Right forelimb (tissue), 1 donor: ENCODE measurements around the gene APOL1.
"Not testable (repeated sequence)": the region's sequence is repeated elsewhere in the genome, so short reads cannot be mapped to it uniquely, and the experiment has no call there.

Experiments used
- DNase-seq: peaks from one replicate; pipeline ENCODE4 v3.0.0-alpha.2; 2018

APOL1 gene, protein sequence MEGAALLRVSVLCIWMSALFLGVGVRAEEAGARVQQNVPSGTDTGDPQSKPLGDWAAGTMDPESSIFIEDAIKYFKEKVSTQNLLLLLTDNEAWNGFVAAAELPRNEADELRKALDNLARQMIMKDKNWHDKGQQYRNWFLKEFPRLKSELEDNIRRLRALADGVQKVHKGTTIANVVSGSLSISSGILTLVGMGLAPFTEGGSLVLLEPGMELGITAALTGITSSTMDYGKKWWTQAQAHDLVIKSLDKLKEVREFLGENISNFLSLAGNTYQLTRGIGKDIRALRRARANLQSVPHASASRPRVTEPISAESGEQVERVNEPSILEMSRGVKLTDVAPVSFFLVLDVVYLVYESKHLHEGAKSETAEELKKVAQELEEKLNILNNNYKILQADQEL

DNA sequence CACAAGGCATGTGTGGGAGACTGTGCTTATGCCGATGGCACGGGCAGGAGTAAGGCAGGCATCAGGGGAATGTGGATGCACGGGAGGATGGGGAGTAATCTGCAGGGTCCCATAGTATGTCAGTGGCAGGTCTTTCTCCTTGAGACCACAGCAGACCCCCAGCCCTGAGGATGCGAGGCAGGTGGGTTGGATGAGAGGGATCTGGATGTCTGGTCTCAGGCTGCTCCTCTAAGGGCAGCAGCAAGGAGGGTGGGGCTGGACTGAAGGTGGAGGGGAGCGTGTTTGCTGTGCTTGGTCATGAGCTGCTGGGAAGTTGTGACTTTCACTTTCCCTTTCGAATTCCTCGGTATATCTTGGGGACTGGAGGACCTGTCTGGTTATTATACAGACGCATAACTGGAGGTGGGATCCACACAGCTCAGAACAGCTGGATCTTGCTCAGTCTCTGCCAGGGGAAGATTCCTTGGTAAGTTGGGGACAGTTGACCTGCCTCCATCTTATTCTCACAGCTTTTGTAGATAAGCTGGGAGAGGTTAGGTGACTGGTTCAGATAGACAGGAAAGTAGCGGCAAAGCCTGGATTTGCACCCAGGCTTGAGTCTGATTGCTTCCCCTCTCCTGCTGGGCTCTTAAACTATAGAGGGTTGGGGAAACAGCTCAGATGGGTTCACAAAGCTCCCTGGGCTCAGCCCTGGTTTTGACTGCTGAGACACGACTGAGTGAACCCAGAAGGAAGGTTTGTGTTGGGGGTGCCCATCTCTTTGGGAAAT lies at the start of gene APOL1:
Gene APOL1 (plus strand): TSS at position 380 of the 769 bp plus-strand sequence. CDS start 1,823 bp downstream, outside the sequence.
- DNase-seq = no peak

DNA sequence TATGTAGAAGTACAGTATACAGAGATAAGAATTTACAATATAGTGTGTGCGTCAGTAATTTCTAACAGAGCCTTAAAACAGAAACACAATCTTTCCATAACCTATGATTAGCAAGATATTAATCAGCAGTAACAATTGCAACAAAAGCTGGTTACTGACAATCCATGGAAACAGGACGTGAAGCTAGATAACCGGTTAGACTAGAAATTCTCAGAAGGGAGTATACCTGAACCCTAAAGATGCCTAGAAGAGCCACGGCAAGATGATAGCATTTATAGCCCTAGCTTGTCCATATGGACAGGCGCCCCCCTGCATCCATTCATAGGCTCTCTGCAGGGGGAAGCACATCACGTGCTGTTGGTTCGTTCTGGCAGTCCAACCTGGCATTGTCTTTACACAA lies 49.5 kb upstream of the APOL1 start:
- not testable (repeated sequence) for DNase-seq

DNA sequence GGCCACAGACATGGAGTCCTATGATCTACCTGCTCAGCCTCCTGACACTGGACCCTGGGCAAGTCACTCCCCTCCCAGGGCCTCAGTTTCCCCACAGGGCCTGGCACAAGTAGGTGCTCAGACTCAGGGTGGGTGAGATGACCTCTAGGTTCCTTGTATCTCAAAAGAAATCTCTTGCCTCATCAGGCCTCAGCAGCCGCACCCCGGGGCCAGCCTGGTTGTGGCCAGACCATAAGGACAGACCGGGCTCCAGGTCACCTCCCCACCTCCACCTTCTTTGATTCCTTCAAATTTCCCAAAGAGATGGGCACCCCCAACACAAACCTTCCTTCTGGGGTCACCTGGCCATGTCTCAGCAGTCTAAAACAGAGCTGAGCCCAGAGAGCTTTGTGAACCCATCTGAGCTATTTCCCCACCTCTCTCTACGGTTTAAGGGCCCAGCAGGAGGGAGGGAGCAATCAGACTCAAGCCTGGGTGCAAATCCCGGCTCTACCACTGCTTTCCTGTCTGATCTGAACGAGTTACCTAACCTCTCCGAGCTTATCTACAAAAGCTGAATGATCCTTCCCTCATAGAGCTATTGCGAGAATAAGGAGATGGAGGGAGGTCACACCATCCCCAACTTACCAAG lies 48.8 kb upstream of the APOL1 start:
- DNase-seq = no peak

GRCh38 chr22:36204632-36205015 lies 48.3 kb upstream of the APOL1 start:
- no peak for DNase-seq

- not testable (repeated sequence) for DNase-seq
These were observed 47.4 kb upstream of the APOL1 start for GRCh38 chr22:36205573-36205972.

DNA sequence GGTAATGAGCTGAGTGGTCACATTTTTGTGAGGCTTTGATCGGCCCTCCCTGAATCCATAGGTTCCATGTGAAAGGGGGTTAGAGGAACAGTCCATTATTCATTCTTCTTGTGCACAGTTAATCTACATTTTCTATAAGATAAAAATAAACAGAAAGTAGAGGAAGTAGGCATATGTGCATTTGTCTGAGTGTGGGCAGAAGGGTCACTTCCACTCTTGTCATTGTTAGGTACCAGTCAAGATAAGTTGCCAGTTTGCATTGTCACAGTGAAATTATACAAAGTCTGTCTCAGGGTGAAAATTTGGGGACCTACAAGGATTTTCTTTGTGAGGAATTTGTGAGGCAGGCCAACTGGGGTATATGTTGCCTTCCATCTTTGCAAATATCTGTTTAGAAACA lies 46.7 kb upstream of the APOL1 start:
- DNase-seq = no peak

GRCh38 chr22:36208162-36208765 lies 44.7 kb upstream of the APOL1 start:
- DNase-seq = no peak

- DNase-seq = no peak
These were observed 44.0 kb upstream of the APOL1 start for GRCh38 chr22:36208914-36209313.

DNA sequence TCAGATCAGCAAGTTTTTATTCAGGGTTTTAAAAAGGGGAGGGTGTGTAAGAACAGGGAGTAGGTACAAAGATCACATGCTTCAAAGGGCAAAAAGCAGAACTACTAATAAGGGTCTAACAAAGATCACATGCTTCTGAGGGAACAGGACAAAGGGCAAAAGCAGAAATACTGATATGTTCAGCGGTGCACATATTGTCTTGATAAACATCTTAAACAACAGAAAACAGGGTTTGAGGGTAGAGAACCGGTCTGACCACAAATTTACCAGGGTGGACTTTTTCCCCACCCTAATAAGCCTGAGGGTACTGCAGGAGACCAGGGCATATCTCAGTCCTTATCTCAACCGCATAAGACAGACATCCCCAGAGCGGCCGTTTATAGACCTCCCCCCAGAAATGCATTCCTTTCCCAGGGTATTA lies 43.4 kb upstream of the APOL1 start:
- DNase-seq = not testable (repeated sequence)

DNA sequence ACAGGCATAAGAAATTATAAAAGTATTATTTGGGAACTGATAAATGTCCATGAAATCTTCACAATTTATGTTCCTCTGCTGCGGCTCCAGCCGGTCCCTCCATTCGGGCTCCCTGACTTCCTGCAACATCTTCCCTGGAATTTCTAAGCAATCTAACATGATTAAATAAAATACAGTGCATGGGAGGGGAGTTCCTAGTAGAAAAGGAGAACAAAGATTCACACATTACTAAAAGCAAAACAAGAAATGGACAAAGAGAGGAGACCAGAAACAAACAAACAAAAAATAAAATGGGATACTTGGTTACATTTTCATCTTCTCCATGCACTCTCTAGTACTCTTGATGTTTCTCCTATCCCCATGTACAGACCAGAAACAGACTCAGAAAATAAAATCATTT lies 42.7 kb upstream of the APOL1 start:
- DNase-seq = no peak

DNA sequence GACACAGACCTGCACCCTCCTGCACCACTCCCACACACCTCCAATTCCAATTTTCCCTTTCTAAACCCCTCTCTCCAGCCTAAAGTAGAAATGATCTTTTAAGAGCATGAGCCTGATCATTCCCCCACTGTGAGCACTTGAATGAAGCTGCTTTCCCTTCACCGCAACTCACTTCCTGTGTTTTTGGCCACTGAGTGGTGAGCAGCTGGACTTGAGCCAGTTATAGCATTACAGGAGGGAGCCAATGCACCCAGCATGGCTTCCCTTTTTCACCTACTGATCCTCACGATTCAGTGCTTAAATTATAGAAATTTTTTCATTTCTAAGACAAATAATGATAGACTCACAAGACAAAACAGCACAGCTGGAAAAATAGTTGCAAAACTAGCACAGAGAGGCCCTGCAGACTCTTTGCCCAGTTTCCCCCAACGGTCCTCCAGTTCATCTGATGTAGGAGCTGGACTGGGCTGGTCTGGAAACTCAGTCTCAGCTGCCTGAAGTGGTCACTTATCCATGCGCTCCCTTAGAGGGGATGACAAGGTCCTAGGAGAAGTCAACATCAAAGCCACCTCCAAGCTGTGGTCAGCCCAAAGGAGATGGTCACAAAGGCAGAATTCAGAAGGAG lies 41.6 kb upstream of the APOL1 start:
- no peak for DNase-seq

DNA sequence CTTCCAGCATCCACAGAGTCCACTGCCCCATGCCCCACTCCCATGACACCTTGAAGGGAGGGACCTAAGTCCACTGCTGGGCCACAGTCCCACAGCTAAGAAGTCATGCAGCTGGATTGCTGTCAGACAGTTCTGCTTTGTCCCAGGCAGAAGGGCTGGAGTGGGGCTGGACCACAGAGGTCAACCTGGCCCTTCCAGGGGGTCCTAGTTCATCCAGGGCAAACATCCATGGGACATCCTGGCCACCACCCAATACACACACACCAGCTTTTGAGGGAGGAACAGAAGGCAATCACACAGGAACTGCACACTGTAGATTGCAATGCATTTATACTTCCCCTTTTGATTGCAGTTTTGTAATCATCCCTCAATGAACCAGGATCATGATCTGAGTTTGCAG lies 40.0 kb upstream of the APOL1 start:
- DNase-seq = no peak

- DNase-seq = no peak
These were observed 39.3 kb upstream of the APOL1 start for GRCh38 chr22:36213586-36213985.

- no peak for DNase-seq
These were observed 37.0 kb upstream of the APOL1 start for GRCh38 chr22:36215981-36216380.

DNA sequence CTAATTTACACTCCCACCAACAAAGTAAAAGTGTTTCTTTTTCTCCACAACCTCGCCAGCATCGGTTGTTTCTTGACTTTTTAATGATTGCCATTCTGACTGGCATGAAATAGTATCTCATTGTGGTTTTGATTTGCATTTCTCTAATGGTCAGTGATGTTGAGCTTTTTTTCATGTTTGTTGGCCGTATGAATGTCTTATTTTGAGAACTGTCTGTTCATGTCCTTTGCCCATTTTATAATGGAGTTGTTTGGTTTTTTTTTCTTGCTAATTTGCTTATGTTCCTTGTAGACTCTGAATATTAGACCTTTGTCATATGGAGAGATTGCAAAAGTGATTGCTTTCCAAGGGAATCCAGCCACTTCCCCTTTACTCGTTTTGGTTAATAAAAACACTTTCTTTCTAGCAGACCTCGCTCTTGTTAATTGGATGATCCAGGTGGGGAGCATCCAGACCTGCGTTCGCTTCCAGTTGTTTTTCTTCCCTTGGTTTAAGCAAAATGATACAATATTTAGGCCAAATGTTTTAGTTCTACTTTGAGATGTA lies 34.2 kb upstream of the APOL1 start:
- DNase-seq = no peak

DNA sequence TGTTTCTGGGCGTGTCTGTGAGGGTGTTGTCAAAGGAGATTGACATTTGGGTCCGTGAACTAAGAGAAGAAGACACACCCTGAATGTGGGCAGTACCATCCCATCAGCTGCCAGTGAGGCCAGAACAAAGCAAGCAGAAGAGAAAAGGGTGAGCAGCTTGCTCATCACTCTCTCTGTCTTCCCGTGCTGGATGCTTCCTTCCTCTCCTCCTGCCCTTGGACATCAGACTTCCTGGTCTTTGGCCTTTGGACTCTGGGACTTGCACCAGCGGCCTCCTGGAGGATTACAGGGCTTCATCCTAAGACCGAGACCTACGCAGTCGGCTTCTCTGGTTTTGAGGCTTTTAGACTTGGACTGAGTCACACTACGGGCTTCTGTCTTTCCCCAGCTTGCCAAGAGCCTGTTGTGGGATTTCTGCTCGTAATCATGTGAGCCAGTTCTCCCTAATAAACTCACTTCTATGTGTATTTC lies 32.4 kb upstream of the APOL1 start:
- no peak for DNase-seq

DNA sequence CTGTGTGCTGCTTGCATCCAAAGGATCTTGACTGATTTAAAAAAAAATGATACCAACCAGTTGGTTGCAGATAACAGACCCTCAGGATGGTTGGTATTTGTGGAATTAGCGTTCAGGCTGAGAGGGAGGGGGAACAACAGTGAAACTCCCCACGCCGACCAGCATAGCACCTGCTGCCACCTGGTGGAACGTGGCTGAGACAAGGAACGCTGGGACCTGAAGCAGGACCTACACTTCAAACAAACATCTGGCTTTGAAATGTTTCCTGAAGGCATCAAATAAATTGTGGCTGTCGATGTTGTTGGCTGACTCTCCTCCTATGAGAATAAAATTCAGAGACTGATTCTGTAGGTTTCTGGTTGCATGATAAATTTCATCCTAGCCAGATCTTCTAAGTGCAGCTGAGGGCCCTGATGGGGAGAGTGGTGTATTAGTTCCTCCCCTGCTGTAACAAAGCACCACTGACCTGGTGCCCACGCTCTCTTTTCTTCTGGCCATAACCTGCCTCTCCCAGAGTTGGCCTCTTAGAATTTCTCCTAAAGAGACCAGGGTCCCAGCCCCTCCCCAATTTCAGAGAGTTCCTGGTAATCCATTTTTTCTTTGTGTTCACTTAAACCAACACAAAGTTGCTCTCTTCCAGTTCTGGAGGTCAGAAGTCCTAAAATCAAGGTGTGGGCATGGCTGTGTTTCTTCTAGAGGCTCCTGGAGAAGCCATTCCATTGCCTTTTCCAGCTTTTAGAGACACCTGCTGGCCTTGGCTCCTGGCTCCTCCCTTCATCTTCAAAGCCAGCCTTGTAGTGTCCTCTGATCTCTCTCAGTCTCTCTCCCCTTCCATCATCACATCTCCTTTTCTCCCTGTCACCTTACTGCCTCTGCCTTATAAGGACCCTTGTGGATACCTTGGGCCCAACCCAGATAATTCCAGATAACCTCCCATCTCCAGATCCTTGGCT lies 30.9 kb upstream of the APOL1 start:
- DNase-seq = no peak

DNA sequence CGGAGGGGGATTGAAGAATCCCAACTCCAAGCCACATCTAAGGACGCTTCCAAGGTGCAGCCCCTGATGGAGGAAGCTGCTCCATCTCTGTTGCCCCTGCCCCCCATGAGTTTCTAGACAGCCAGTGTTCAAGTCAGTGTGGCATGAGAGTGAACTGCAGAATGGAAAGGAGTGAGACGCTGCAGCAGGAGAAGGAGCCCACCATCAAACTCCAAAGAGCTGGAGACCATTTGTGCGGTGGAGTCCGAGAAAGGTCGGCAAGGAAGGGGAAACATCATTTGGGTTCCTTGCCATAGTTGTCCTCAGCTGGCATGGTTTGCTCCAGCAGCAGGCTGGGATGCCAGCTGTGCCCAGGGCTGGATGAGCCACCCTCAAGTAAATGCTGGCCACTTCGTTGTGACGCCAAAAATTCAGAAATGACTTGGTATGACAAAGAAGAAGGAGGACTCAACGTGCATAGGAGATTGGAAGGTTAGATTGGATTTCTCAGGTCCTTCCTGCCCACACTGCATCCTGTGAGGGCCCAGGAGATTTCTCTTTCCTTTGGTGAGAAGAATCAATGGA lies 30.0 kb upstream of the APOL1 start:
- DNase-seq = no peak

DNA sequence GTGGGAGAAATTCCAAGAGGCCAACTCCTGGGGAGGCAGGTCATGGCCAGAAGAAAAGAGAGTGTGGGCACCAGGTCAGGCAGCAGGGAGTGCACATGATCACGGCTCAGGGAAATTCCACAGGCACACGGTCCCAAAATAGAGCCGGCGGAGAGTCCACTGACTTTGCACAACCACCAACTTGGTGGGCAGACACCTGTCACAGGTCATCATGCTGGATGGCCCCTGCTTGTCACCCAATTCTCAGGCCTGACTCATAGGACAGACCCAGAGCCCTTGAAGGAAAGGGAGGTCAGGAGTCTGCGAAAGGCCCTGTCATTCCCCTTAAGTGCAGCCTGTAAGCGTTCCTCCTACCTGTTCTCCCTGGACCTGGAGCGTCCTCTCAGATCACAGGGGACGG lies 29.4 kb upstream of the APOL1 start:
- no peak for DNase-seq

DNA sequence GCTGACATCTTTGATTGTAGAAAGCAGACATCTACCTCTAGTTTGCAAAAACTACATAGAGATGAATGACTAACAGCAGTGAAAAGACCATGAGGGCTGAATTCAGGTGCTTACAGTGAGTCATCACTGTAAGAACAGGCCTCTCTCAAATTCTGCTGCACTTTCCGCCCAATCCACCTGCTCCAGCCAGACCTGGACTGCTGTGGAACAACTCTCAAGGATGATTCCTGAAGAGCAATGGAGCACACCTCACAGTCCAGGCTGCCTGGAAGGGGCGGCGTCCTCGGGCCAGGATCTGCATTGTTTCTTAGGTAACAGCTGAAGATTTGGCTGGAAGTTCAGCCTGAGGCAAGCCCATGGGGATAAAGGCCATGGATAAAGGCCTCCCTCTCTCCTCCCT lies 28.7 kb upstream of the APOL1 start:
- DNase-seq = no peak
